Neural crest cell (in vitro differentiated cells): ENCODE measurements around the gene CELSR3. TPM values are rescaled to one million over a fixed set of nuclear protein-coding genes. Genes with fewer than 3 reads are reported as not detected.

ENCODE experiments used
- DNase-seq: peaks from one replicate; pipeline ENCODE4 v3.0.0; 2021; ENCODE audit warnings: low read depth, mixed read lengths, low spot score
- H3K27ac Mint-ChIP-seq: one replicate; pipeline ENCODE4 v1.8.0; 2021; ENCODE audit warnings: mild to moderate bottlenecking, mixed read lengths; ENCODE audit not compliant: unreplicated experiment
- H3K27me3 Mint-ChIP-seq: 2 replicates; pipeline ENCODE4 v1.8.0; 2021; ENCODE audit warnings: low read depth, mild to moderate bottlenecking, mixed read lengths
- H3K36me3 Mint-ChIP-seq: 2 replicates; pipeline ENCODE4 v1.8.0; 2021; ENCODE audit warnings: low read depth, mild to moderate bottlenecking, mixed read lengths
- H3K4me1 Mint-ChIP-seq: 2 replicates; pipeline ENCODE4 v1.8.0; 2021; ENCODE audit warnings: mixed read lengths
- H3K4me3 Mint-ChIP-seq: one replicate; pipeline ENCODE4 v1.8.0; 2021; ENCODE audit warnings: mild to moderate bottlenecking, mixed read lengths
- H3K9me3 Mint-ChIP-seq: 2 replicates; pipeline ENCODE4 v1.8.0; 2021; ENCODE audit warnings: mixed read lengths
- total RNA-seq: library from RNA; stranded (reverse); gene quantifications from 2 replicates; pipeline ENCODE4 v1.2.1, GENCODE V29; 2021
- TF ChIP-seq, protein P1 (sequence below): fragments of 200-600 bp; sonication (generic); conservative IDR thresholded peaks from 2 replicates; pipeline ENCODE4 v1.5.0; 2021; ENCODE audit warnings: antibody characterized with exemption, mild to moderate bottlenecking

CELSR3 gene
- total RNA-seq, 1 donor from 2014 or later: 27.2 TPM

GRCh38 chr3:48692551-48692950 is 29.9 kb upstream of the CELSR3 start:
- no peak overlapping the region for H3K27ac Mint-ChIP-seq
- no peak for DNase-seq
- TF ChIP-seq, protein P1, sequence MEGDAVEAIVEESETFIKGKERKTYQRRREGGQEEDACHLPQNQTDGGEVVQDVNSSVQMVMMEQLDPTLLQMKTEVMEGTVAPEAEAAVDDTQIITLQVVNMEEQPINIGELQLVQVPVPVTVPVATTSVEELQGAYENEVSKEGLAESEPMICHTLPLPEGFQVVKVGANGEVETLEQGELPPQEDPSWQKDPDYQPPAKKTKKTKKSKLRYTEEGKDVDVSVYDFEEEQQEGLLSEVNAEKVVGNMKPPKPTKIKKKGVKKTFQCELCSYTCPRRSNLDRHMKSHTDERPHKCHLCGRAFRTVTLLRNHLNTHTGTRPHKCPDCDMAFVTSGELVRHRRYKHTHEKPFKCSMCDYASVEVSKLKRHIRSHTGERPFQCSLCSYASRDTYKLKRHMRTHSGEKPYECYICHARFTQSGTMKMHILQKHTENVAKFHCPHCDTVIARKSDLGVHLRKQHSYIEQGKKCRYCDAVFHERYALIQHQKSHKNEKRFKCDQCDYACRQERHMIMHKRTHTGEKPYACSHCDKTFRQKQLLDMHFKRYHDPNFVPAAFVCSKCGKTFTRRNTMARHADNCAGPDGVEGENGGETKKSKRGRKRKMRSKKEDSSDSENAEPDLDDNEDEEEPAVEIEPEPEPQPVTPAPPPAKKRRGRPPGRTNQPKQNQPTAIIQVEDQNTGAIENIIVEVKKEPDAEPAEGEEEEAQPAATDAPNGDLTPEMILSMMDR: no peak
- peaks cover 22% of the 10 kb centered on the region for H3K36me3 Mint-ChIP-seq
- no peaks in the 10 kb centered on the region for H3K27me3 Mint-ChIP-seq
- H3K4me1 Mint-ChIP-seq: peaks cover 18% of the 10 kb centered on the region
- no peaks in the 10 kb centered on the region for H3K9me3 Mint-ChIP-seq
- H3K4me3 Mint-ChIP-seq: no peak overlapping the region

DNA sequence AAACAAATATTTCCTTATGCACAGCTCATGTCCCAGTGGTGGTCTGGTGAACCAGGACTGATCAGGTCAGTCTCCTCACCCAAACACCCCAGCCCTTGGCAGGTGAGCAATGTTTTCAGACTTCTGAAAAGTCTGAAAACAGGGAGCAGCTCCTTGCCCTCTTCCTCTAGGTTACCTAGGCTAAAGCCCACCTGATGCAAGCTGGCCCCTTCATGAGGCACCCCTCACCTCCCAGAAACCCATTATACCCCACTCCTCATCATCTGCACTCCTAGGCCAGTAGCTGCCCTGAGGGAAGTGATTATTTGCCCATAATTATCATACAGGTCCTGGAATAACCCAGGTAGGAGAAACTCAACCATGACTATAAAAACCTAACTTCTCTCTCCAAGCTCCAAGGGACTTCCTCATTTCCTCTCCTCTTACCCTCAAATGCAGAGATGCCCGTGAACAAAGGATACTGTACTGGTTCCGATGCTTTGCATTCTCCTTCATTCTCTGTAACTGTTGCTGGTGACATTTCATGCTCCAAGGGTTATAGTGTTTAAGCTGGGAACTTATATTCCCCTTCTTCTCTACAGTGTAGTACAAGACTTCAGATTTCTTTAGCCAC is 28.3 kb upstream of the CELSR3 start:
- Mint-ChIP-seq H3K4me3 (peak overlapping the region; percentile 11), H3K4me1 (peaks cover 19% of the 10 kb centered on the region), H3K9me3 (no peaks in the 10 kb centered on the region), H3K36me3 (peaks cover 18% of the 10 kb centered on the region), H3K27me3 (no peaks in the 10 kb centered on the region), H3K27ac (no peak overlapping the region)
- TF ChIP-seq, protein P1: no peak
- DNase-seq: no peak

DNA sequence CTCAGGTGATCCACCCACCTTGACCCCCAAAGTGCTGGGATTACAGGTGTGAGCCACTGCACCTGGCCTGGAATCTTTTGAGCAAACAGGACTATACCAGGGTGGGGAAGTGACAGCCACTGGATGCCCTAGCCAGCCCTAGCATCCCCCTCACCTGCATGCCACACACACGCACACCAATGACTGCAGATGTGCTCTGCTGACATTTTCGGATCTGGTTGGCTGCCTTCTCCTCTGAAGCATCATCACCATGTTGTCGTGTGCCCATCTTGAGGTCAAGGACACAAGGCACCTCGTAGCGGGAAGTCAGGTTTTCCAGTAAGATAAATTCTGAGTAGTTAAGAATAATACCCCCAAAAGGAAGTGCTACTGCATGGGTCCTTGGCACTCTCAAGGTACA is 26.7 kb upstream of the CELSR3 start:
- Mint-ChIP-seq H3K9me3 (no peaks in the 10 kb centered on the region), H3K27me3 (no peaks in the 10 kb centered on the region), H3K4me1 (peaks cover 19% of the 10 kb centered on the region), H3K4me3 (no peak overlapping the region), H3K36me3 (peaks cover 11% of the 10 kb centered on the region), H3K27ac (no peak overlapping the region)
- no peak for DNase-seq
- TF ChIP-seq, protein P1: no peak

GRCh38 chr3:48688737-48689075 is 26.0 kb upstream of the CELSR3 start:
- Mint-ChIP-seq H3K9me3 (no peaks in the 10 kb centered on the region), H3K4me1 (peaks cover 24% of the 10 kb centered on the region), H3K27ac (no peak overlapping the region), H3K4me3 (no peak overlapping the region), H3K27me3 (no peaks in the 10 kb centered on the region), H3K36me3 (peaks cover 11% of the 10 kb centered on the region)
- DNase-seq: no peak
- TF ChIP-seq, protein P1: no peak

DNA sequence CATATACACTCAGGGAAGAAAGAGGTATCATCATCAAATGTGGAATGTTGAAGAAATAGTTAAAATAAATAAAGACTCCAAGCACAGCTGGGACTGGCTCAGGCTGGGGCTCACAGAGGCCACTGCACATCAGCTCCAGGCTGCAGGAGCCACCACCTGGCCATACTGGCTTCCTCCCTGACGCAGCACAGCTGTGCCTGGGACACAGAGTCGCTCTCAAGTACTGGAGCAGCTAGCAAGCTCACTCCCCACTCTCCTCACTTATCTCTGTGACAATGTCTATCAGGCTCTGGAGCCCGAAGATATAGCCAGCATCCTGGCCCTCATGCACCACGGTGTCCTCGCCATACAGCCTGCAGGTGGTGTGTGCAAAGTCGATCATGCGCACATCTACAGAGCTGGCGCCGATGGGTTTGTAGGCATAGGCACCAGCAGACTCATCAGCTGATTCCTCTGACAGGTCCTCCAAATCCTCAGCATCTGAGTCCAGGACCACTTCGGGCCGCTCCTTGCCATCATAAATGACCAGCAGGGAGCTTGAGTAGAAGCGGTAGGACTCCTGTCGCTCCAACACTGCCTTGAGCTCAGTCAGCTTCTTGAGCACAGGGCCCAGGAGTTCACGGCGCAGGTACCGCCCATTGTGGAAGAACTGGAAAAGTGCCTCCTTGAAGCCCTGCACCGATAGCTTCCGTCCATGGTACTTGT is 25.5 kb upstream of the CELSR3 start:
- Mint-ChIP-seq H3K4me3 (peak overlapping the region; percentile 67), H3K4me1 (peaks cover 30% of the 10 kb centered on the region), H3K36me3 (peaks cover 10% of the 10 kb centered on the region), H3K9me3 (no peaks in the 10 kb centered on the region), H3K27me3 (no peaks in the 10 kb centered on the region), H3K27ac (no peak overlapping the region)
- TF ChIP-seq, protein P1: no peak
- no peak for DNase-seq
